PC-3 (cell line): ENCODE data around the gene HHATL. TPM values are rescaled to one million over a fixed set of nuclear protein-coding genes. Genes with fewer than 3 reads are reported as not detected.

Experiments
- ATAC-seq: fragments of 200-7000 bp; cut with Tn5 transposase; 2 replicates; pipeline ENCODE4 v1.9.1; 2020; ENCODE audit warnings: mild to moderate bottlenecking, moderate library complexity
- BruUV-seq: library from RNA; stranded (reverse); fragments of 400-500 nt; replicated peaks from 2 replicates; lab custom pipeline; 2021; lab: Mats Ljungman, UMichigan
- CTCF ChIA-PET: fragments of 300-600 bp; sonication (Branson Sonifier 250); formaldehyde crosslinking; loops from one replicate; lab custom pipeline; 2022; ENCODE audit warnings: antibody characterized with exemption; lab: Charles Lee
- POLR2A ChIA-PET: fragments of 300-600 bp; sonication (Branson Sonifier 250); formaldehyde crosslinking; loops from one replicate; lab custom pipeline; 2022; ENCODE audit warnings: antibody characterized with exemption; ENCODE audit not compliant: unreplicated experiment; lab: Charles Lee
- DNase-seq: peaks from one replicate; pipeline ENCODE4 v3.0.0-alpha.2; 2015
- H2AFZ ChIP-seq: fragments of 300-600 bp; sonication (generic); 2 replicates; pipeline ENCODE4 v1.6.0; 2016; ENCODE audit warnings: antibody characterized with exemption, low read length
- H3F3A ChIP-seq: fragments of 300-600 bp; sonication (generic); one replicate; pipeline ENCODE4 v1.6.0; 2017; ENCODE audit warnings: antibody characterized with exemption, low read length, control low read depth, mild to moderate bottlenecking; ENCODE audit not compliant: unreplicated experiment
- H3K27ac ChIP-seq: fragments of 300-600 bp; sonication (generic); 2 replicates; pipeline ENCODE4 v1.5.1; 2016; ENCODE audit warnings: mild to moderate bottlenecking, low read length
- H3K27me3 ChIP-seq: fragments of 300-600 bp; sonication (generic); 2 replicates; pipeline ENCODE4 v1.6.1; 2016; ENCODE audit warnings: low read length, mixed read lengths
- H3K36me3 ChIP-seq: fragments of 300-600 bp; sonication (generic); 2 replicates; pipeline ENCODE4 v1.6.1; 2016; ENCODE audit warnings: low read depth, mixed run types, low read length, mixed read lengths
- H3K4me1 ChIP-seq: fragments of 300-600 bp; sonication (generic); 2 replicates; pipeline ENCODE4 v1.5.1; 2016; ENCODE audit warnings: low read length; ENCODE audit not compliant: insufficient read depth
- H3K4me2 ChIP-seq: fragments of 300-600 bp; sonication (generic); 2 replicates; pipeline ENCODE4 v1.6.0; 2016; ENCODE audit warnings: low read length
- H3K4me3 ChIP-seq: fragments of 300-600 bp; sonication (generic); 2 replicates; pipeline ENCODE4 v1.5.1; 2016; ENCODE audit warnings: mild to moderate bottlenecking, low read length, mixed read lengths
- H3K79me2 ChIP-seq: fragments of 300-600 bp; sonication (generic); 2 replicates; pipeline ENCODE4 v1.6.1; 2017; ENCODE audit warnings: low read length, mixed read lengths
- H3K9ac ChIP-seq: fragments of 300-600 bp; sonication (generic); 2 replicates; pipeline ENCODE4 v1.6.0; 2016; ENCODE audit warnings: mild to moderate bottlenecking, low read length
- H3K9me2 ChIP-seq: fragments of 300-600 bp; sonication (generic); replicated peaks from 2 replicates; pipeline ENCODE4 v1.6.1; 2016; ENCODE audit warnings: mixed run types, low read length, mixed read lengths
- H3K9me3 ChIP-seq: fragments of 300-600 bp; sonication (generic); 2 replicates; pipeline ENCODE4 v1.6.1; 2016; ENCODE audit warnings: low read length, mixed read lengths
- H4K20me1 ChIP-seq: fragments of 300-600 bp; sonication (generic); 2 replicates; pipeline ENCODE4 v1.6.1; 2016; ENCODE audit warnings: low read length, mixed read lengths
- CTCF ChIP-seq: fragments of 300-600 bp; sonication (generic); conservative IDR thresholded peaks from 2 replicates; pipeline ENCODE4 v1.5.1; 2017; ENCODE audit warnings: antibody characterized with exemption, low read depth, mild to moderate bottlenecking, low read length
- EZH2 ChIP-seq: fragments of 300-600 bp; sonication (generic); IDR thresholded peaks from one replicate; pipeline ENCODE4 v1.6.1; 2017; ENCODE audit warnings: antibody characterized with exemption, mild to moderate bottlenecking, low read length; ENCODE audit not compliant: unreplicated experiment
- EZH2phosphoT487 ChIP-seq: fragments of 300-600 bp; sonication (generic); IDR thresholded peaks from 2 replicates; pipeline ENCODE4 v1.6.1; 2018; ENCODE audit warnings: mild to moderate bottlenecking, antibody characterized with exemption, low read length, borderline replicate concordance
- intact Hi-C: fragments of 100-400 bp; cut with micrococcal nuclease; formaldehyde crosslinking; loops from 2 replicates; pipeline ENCODE4 v1.9.0; 2023
- total RNA-seq: library from RNA; depleted of rRNA; stranded (reverse); fragments of >200 nt; gene quantifications from 2 replicates; pipeline ENCODE4 v1.2.3, GENCODE V29; 2014

HHATL gene
- total RNA-seq, 1 experiment from 2014 or later, result not detected

DNA sequence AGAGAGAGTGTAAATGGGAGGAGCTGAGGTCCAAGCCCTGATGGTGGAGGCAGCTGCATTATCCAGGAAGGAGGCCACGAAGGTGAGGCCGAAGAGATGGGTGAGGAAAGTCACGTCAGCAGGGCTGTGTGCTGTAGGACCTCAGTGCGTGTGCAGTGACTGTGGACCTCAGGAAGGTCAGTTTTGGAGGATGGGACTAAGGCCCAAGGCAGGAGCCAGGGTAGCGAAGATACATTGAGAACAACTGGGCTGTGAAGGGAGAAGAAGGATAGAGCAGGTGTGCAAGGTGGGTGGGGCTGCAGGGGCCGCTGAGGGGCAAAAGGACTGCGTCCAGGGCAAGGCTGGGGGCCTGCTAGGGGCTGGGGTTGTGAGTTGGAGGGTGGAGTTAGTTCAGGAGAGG, 12.4 kb downstream of the HHATL start:
- Histone ChIP-seq H3K9me2 (no peaks in the 10 kb centered on the region), H3K27me3 (no peaks in the 10 kb centered on the region), H3K9me3 (no peaks in the 10 kb centered on the region), H3K79me2 (no peaks in the 10 kb centered on the region), H4K20me1 (no peaks in the 10 kb centered on the region), H3K36me3 (no peaks in the 10 kb centered on the region), H3K4me2 (no peak overlapping the region), H3K9ac (no peak overlapping the region), H3F3A (no peaks in the 10 kb centered on the region), H2AFZ (no peak overlapping the region), H3K4me3 (no peak overlapping the region), H3K27ac (no peak overlapping the region), H3K4me1 (no peaks in the 10 kb centered on the region)
- ChIA-PET POLR2A (no interaction called here), CTCF (no interaction called here)
- DNase-seq, result no peak
- no peak for ATAC-seq
- BruUV-seq, result no TSS peak
- TF ChIP-seq EZH2 (no peak), CTCF (no peak), EZH2phosphoT487 (no peak)
- intact Hi-C loops, result no loop called here

DNA sequence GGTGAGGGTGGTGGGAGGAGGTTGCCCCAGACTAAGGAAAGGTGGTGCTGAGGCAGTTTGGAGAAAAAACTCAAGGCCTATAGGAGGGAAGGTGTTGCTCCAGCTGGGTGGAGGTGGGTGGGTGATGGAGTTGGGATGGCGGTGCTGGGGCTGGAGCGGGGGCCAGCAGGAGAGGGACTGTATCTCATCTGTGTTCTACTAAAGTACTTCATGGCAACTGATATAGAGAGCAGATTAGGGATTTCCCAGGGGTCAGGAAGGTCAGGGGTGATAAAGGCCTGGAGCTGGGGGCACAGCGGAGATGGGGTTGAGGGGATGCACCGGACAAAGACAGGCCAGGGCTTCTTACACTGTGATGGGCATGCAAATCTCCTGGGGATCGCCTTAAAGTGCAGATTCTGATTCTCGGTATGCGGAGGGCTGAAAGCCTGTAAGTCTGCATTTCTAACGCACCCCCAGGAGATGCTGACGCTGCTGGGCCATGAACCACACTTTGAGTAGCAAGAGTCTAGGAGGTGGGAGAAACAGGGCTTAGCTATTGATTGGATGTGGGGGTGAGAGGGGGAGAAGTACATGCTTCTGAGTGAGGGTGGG, 13.1 kb downstream of the HHATL start:
- TF ChIP-seq EZH2 (no peak), CTCF (no peak), EZH2phosphoT487 (no peak)
- no peaks in the 10 kb centered on the region for H3K9me3 ChIP-seq
- H3K36me3 ChIP-seq, result no peaks in the 10 kb centered on the region
- no peak overlapping the region for H2AFZ ChIP-seq
- intact Hi-C loops, result no loop called here
- DNase-seq (no peak), ATAC-seq (no peak)
- ChIA-PET CTCF (no interaction called here), POLR2A (no interaction called here)
- no peaks in the 10 kb centered on the region for H3F3A ChIP-seq
- H3K9me2 ChIP-seq, result no peaks in the 10 kb centered on the region
- H3K9ac ChIP-seq, result no peak overlapping the region
- no peak overlapping the region for H3K27ac ChIP-seq
- H4K20me1 ChIP-seq, result no peaks in the 10 kb centered on the region
- H3K4me2 ChIP-seq, result no peak overlapping the region
- no peak overlapping the region for H3K4me3 ChIP-seq
- H3K27me3 ChIP-seq, result no peaks in the 10 kb centered on the region
- no TSS peak for BruUV-seq
- no peaks in the 10 kb centered on the region for H3K79me2 ChIP-seq
- peaks cover 4% of the 10 kb centered on the region for H3K4me1 ChIP-seq

DNA sequence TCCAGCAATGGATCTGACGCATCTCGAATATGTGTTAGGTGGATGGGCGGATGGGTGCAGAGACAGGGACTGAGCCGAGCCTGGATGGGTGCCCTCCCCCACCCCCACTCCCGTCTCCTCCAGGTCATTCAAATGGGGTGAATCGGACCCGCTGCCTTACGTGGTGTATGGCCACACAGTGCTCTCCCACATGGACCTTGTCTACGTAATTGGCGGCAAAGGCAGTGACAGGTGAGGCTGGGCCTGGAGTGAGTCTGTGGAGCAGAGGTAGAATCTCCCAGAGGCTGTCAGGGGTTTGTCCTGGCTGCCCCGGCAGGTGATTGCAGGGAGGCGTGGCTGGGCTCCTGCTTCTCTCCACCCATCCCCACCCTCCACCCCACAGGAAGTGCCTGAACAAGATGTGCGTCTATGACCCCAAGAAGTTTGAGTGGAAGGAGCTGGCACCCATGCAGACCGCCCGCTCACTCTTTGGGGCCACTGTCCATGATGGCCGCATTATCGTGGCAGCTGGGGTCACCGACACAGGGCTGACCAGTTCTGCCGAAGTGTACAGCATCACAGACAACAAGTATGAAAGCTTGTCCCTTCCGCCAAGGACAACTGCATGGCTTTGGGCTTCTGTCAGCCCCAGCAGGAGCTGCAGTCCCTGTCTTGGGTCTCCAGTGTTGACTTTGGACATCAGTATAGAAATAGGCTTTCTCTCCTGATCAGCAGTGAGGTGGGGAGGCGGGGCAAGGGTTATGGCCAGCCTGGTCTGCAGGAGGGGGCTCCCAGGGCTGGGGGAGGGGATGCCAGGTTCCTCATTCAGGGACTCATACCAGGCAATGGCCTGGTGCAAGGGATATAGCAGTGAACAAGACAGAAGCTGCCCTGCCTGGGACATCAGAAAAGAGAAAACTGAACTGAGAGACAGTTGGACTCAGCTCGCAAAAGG, 13.8 kb downstream of the HHATL start:
- CTCF ChIA-PET, result no interaction called here
- no TSS peak for BruUV-seq

More for the DNA sequence above, 13.8 kb downstream of the HHATL start:
- no peaks in the 10 kb centered on the region for H3K36me3 ChIP-seq
- H2AFZ ChIP-seq, result no peak overlapping the region
- H3K9ac ChIP-seq, result no peak overlapping the region
- POLR2A ChIA-PET, result no interaction called here
- H3K4me1 ChIP-seq, result peaks cover 8% of the 10 kb centered on the region
- H3K4me2 ChIP-seq, result no peak overlapping the region
- intact Hi-C loops, result no loop called here
- ATAC-seq, result no peak
- DNase-seq, result no peak
- no peaks in the 10 kb centered on the region for H3K9me3 ChIP-seq
- H4K20me1 ChIP-seq, result no peaks in the 10 kb centered on the region
- no peak overlapping the region for H3K4me3 ChIP-seq
- TF ChIP-seq EZH2 (no peak), CTCF (no peak), EZH2phosphoT487 (no peak)
- H3K9me2 ChIP-seq, result no peaks in the 10 kb centered on the region
- no peaks in the 10 kb centered on the region for H3K79me2 ChIP-seq
- no peaks in the 10 kb centered on the region for H3F3A ChIP-seq
- no peaks in the 10 kb centered on the region for H3K27me3 ChIP-seq
- H3K27ac ChIP-seq, result no peak overlapping the region
